Stimulated activated effector memory CD8-positive, alpha-beta T cell treated with anti-CD3 and anti-CD28 coated beads, Interleukin-12 subunit alpha, Interleukin-12 subunit beta, amount 100 ng/mL, for 72 hours (primary cell): Measurements from ENCODE around the gene TOP1.

ENCODE experiments used
- ATAC-seq: fragments of 150-1000 bp; cut with Tn5 transposase; 2 replicates; pipeline ENCODE4 v1.10.0; 2021
- DNase-seq, 2 donors: peaks; one replicate each; pipeline ENCODE4 v3.0.0; 2021 to 2022; ENCODE audit warnings: low spot score in 2 of 2
- H3K27ac Mint-ChIP-seq: one replicate; pipeline ENCODE4 v1.8.0; 2022; ENCODE audit warnings: mild to moderate bottlenecking, mixed read lengths
- H3K36me3 Mint-ChIP-seq: one replicate; pipeline ENCODE4 v1.8.0; 2022; ENCODE audit warnings: mild to moderate bottlenecking, mixed read lengths
- H3K4me1 Mint-ChIP-seq: one replicate; pipeline ENCODE4 v1.8.0; 2022; ENCODE audit warnings: mixed read lengths
- H3K4me3 Mint-ChIP-seq: one replicate; pipeline ENCODE4 v1.8.0; 2022; ENCODE audit warnings: mild to moderate bottlenecking, mixed read lengths
- H3K9me3 Mint-ChIP-seq: one replicate; pipeline ENCODE4 v1.8.0; 2022; ENCODE audit warnings: mixed read lengths

Gene TOP1

GRCh38 chr20:41142245-41142644 lies 113.6 kb downstream of the TOP1 start:
- Mint-ChIP-seq H3K4me1 (peaks cover 89% of the 10 kb centered on the region), H3K27ac (peak overlapping the region; percentile 82), H3K36me3 (peaks cover 36% of the 10 kb centered on the region), H3K9me3 (no peaks in the 10 kb centered on the region), H3K4me3 (peak overlapping the region; percentile 84)
- ATAC-seq = no peak
- no peak for DNase-seq

- H3K4me1 Mint-ChIP-seq = peaks cover 94% of the 10 kb centered on the region
- H3K4me3 Mint-ChIP-seq = peak overlapping the region; percentile 84
- ATAC-seq (peak; percentile 62), DNase-seq (no peak)
- H3K27ac Mint-ChIP-seq = peak overlapping the region; percentile 82
- H3K9me3 Mint-ChIP-seq = no peaks in the 10 kb centered on the region
- peaks cover 36% of the 10 kb centered on the region for H3K36me3 Mint-ChIP-seq
Observed at GRCh38 chr20:41142919-41143318, 114.3 kb downstream of the TOP1 start.

- DNase-seq = no peak
- peaks cover 99% of the 10 kb centered on the region for H3K4me1 Mint-ChIP-seq
- H3K4me3 Mint-ChIP-seq = peak overlapping the region; percentile 84
- H3K27ac Mint-ChIP-seq = peak overlapping the region; percentile 82
- H3K9me3 Mint-ChIP-seq = no peaks in the 10 kb centered on the region
- no peak for ATAC-seq
- H3K36me3 Mint-ChIP-seq = peaks cover 32% of the 10 kb centered on the region
Observed at GRCh38 chr20:41143354-41143753, 114.7 kb downstream of the TOP1 start.

GRCh38 chr20:41145317-41145716 lies 116.7 kb downstream of the TOP1 start:
- H3K36me3 Mint-ChIP-seq = peaks cover 21% of the 10 kb centered on the region
- ATAC-seq (no peak), DNase-seq (no peak)
- H3K4me1 Mint-ChIP-seq = peaks cover 97% of the 10 kb centered on the region
- H3K4me3 Mint-ChIP-seq = peak overlapping the region; percentile 27
- H3K9me3 Mint-ChIP-seq = peaks cover 3% of the 10 kb centered on the region
- peak overlapping the region; percentile 82 for H3K27ac Mint-ChIP-seq

GRCh38 chr20:41145821-41146620 lies 117.4 kb downstream of the TOP1 start:
- peak overlapping the region; percentile 27 for H3K4me3 Mint-ChIP-seq
- H3K4me1 Mint-ChIP-seq = peaks cover 97% of the 10 kb centered on the region
- H3K36me3 Mint-ChIP-seq = peaks cover 21% of the 10 kb centered on the region
- DNase-seq (no peak), ATAC-seq (no peak)
- peak overlapping the region; percentile 82 for H3K27ac Mint-ChIP-seq
- H3K9me3 Mint-ChIP-seq = peaks cover 3% of the 10 kb centered on the region

- Mint-ChIP-seq H3K27ac (peak overlapping the region; percentile 82), H3K4me3 (peak overlapping the region; percentile 6), H3K4me1 (peaks cover 97% of the 10 kb centered on the region), H3K9me3 (peaks cover 3% of the 10 kb centered on the region), H3K36me3 (peaks cover 21% of the 10 kb centered on the region)
- ATAC-seq = no peak
- no peak for DNase-seq
Observed at GRCh38 chr20:41147767-41148191, 119.2 kb downstream of the TOP1 start.

- H3K9me3 Mint-ChIP-seq = peaks cover 3% of the 10 kb centered on the region
- peaks cover 97% of the 10 kb centered on the region for H3K4me1 Mint-ChIP-seq
- H3K36me3 Mint-ChIP-seq = peaks cover 12% of the 10 kb centered on the region
- peak overlapping the region; percentile 28 for H3K4me3 Mint-ChIP-seq
- DNase-seq (no peak), ATAC-seq (no peak)
- H3K27ac Mint-ChIP-seq = peak overlapping the region; percentile 90
Observed at GRCh38 chr20:41148942-41149341, 120.3 kb downstream of the TOP1 start.

- ATAC-seq (peak; percentile 54), DNase-seq (no peak)
- Mint-ChIP-seq H3K27ac (peak overlapping the region; percentile 90), H3K36me3 (peaks cover 5% of the 10 kb centered on the region), H3K9me3 (peaks cover 3% of the 10 kb centered on the region), H3K4me1 (peaks cover 97% of the 10 kb centered on the region), H3K4me3 (peak overlapping the region; percentile 31)
Observed at GRCh38 chr20:41150664-41151063, 122.0 kb downstream of the TOP1 start.

GRCh38 chr20:41151134-41151869 lies 122.7 kb downstream of the TOP1 start:
- DNase-seq (no peak), ATAC-seq (no peak)
- Mint-ChIP-seq H3K9me3 (peaks cover 3% of the 10 kb centered on the region), H3K27ac (peak overlapping the region; percentile 90), H3K4me3 (peak overlapping the region; percentile 31), H3K4me1 (peaks cover 97% of the 10 kb centered on the region), H3K36me3 (peaks cover 7% of the 10 kb centered on the region)

GRCh38 chr20:41152108-41152757 lies 123.6 kb downstream of the TOP1 start:
- Mint-ChIP-seq H3K4me3 (peak overlapping the region; percentile 35), H3K4me1 (peaks cover 97% of the 10 kb centered on the region), H3K9me3 (peaks cover 3% of the 10 kb centered on the region), H3K36me3 (peaks cover 16% of the 10 kb centered on the region), H3K27ac (peak overlapping the region; percentile 90)
- DNase-seq (no peak), ATAC-seq (no peak)

GRCh38 chr20:41154436-41155176 lies 126.0 kb downstream of the TOP1 start:
- Mint-ChIP-seq H3K9me3 (no peaks in the 10 kb centered on the region), H3K4me1 (peaks cover 98% of the 10 kb centered on the region)

GRCh38 chr20:41155261-41155660 lies 126.6 kb downstream of the TOP1 start:
- peak overlapping the region; percentile 78 for H3K4me3 Mint-ChIP-seq
- no peaks in the 10 kb centered on the region for H3K9me3 Mint-ChIP-seq
- ATAC-seq (no peak), DNase-seq (no peak)
- H3K36me3 Mint-ChIP-seq = peaks cover 37% of the 10 kb centered on the region
- peaks cover 100% of the 10 kb centered on the region for H3K4me1 Mint-ChIP-seq
- peak overlapping the region; percentile 98 for H3K27ac Mint-ChIP-seq

More at GRCh38 chr20:41154436-41155176, 126.0 kb downstream of the TOP1 start:
- Mint-ChIP-seq H3K4me3 (peak overlapping the region; percentile 53), H3K36me3 (peaks cover 30% of the 10 kb centered on the region), H3K27ac (peak overlapping the region; percentile 98)
- no peak for ATAC-seq
- no peak for DNase-seq

- Mint-ChIP-seq H3K36me3 (peaks cover 66% of the 10 kb centered on the region), H3K9me3 (no peaks in the 10 kb centered on the region), H3K4me3 (peak overlapping the region; percentile 78), H3K27ac (peak overlapping the region; percentile 98), H3K4me1 (peaks cover 99% of the 10 kb centered on the region)
- DNase-seq (no peak), ATAC-seq (no peak)
Observed at GRCh38 chr20:41158082-41158625, 129.5 kb downstream of the TOP1 start.

GRCh38 chr20:41159547-41159946 lies 130.9 kb downstream of the TOP1 start:
- H3K36me3 Mint-ChIP-seq = peaks cover 80% of the 10 kb centered on the region
- peak overlapping the region; percentile 98 for H3K27ac Mint-ChIP-seq
- H3K9me3 Mint-ChIP-seq = no peaks in the 10 kb centered on the region
- DNase-seq = no peak
- ATAC-seq = no peak
- peak overlapping the region; percentile 78 for H3K4me3 Mint-ChIP-seq
- peaks cover 97% of the 10 kb centered on the region for H3K4me1 Mint-ChIP-seq
